HEK293T (cell line): ENCODE data around the gene USF1.

Experiments used
- BHLHE40 ChIP-seq: fragments of 450-650 bp; IDR thresholded peaks from 2 replicates; pipeline ENCODE4 v1.6.1; 2016; ENCODE audit warnings: mild to moderate bottlenecking, moderate library complexity, borderline replicate concordance
- ELF4 ChIP-seq: fragments of 450-650 bp; IDR thresholded peaks from 2 replicates; pipeline ENCODE4 v1.6.1; 2017; ENCODE audit warnings: antibody characterized with exemption
- FOXK2 ChIP-seq: fragments of 450-650 bp; IDR thresholded peaks from 2 replicates; pipeline ENCODE4 v1.6.1; 2016; ENCODE audit warnings: mild to moderate bottlenecking
- FOXM1 ChIP-seq: fragments of 450-650 bp; IDR thresholded peaks from 2 replicates; pipeline ENCODE4 v1.6.1; 2017; ENCODE audit warnings: mild to moderate bottlenecking, borderline replicate concordance
- L3MBTL2 ChIP-seq: fragments of 450-650 bp; conservative IDR thresholded peaks from 2 replicates; pipeline ENCODE4 v1.6.1; 2016; ENCODE audit warnings: mild to moderate bottlenecking
- PKNOX1 ChIP-seq: fragments of 450-650 bp; IDR thresholded peaks from 2 replicates; pipeline ENCODE4 v1.6.1; 2016
- SP1 ChIP-seq: fragments of 450-650 bp; IDR thresholded peaks from 2 replicates; pipeline ENCODE4 v1.6.1; 2017
- SUZ12 ChIP-seq: fragments of 450-650 bp; IDR thresholded peaks from 2 replicates; pipeline ENCODE4 v1.6.1; 2016; ENCODE audit warnings: mild to moderate bottlenecking
- TARDBP ChIP-seq: fragments of 450-650 bp; IDR thresholded peaks from 2 replicates; pipeline ENCODE4 v1.6.1; 2016
- ZNF384 ChIP-seq: fragments of 450-650 bp; IDR thresholded peaks from 2 replicates; pipeline ENCODE4 v1.6.1; 2016

DNA sequence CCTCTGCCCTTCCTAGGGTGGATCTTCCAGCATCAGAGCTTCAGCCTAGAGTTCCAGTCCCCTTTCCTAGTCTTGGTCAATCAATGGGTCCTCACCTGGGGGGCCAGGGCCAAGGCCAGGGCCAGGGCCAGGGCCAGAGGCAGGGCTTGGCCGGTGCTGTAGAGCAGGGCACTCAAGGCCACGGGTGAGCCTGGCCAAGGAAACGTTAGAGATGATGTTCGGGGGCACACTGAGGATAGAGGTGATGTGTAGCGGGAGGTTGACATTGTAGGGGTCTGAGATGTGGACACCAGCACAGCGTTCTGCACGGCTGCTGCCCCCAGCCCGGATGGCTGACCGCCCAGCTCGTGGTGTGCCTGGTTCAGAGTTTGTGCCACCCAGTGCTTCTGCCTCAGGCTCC, 5.4 kb upstream of the USF1 start:
- TF ChIP-seq SP1 (no peak), FOXK2 (no peak), BHLHE40 (no peak), L3MBTL2 (no peak), SUZ12 (no peak), PKNOX1 (no peak), TARDBP (no peak), FOXM1 (no peak), ZNF384 (no peak), ELF4 (no peak)
